Measurements from ENCODE around the gene TPRG1L.

The TPRG1L gene

DNA sequence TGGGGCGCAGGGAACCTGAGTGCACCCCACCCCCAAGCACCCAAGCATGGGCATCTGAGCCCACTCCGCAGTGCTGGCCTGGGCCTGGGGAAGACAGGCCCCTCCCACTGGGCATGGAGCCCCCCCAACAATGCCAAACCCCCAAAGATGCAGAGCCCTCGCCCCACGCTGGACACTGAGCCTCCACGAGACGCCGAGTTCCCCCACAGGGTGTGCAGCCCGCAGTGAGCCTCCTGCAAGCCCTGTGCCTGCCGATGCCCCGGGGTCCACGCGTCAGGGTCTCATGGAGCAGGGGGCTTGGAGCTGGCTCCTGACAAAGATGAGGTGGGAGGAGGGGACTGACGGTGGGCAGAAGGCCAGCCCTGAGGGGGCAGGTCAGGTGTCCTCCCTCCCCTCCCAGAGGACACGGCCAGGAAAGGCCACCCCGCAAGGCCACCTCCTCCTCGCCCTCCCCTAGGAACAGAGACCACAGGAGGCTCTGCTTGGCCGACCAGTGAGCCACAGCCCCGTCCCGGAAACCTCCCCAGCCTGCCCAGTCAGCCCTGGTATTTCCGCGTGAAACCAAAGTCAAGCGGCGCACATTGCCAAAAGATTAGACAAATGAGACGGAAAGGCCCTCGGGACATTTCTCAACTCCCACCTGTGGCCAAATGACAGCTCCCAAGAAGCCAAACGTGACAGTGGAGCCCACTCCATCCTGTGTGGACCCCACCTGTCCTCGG lies 46.9 kb upstream of the TPRG1L start:
- Histone ChIP-seq H3K79me2 (ENCODE audit: insufficient read depth, low read length) (no peaks in the 10 kb centered on the region), H2AFZ (ENCODE audit: low read depth, low read length, severe bottlenecking) (no peak overlapping the region), H3K9me2 (replicated peaks; ENCODE audit: insufficient read depth, low read length) (no peaks in the 10 kb centered on the region), H3K27me3 (ENCODE audit: low read length) (no peaks in the 10 kb centered on the region), H3K9me3 (ENCODE audit: insufficient read depth, low read length) (no peaks in the 10 kb centered on the region), H3F3A (ENCODE audit: insufficient read depth) (no peaks in the 10 kb centered on the region), H3K9ac (ENCODE audit: low read length) (no peak overlapping the region), H4K20me1 (ENCODE audit: low read depth, low read length) (no peaks in the 10 kb centered on the region), H3K27ac (ENCODE audit: low read depth, low read length) (no peak overlapping the region), H3K4me2 (ENCODE audit: low read depth, low read length, poor library complexity, severe bottlenecking) (no peak overlapping the region), H3K4me3 (ENCODE audit: insufficient read depth, low read length, poor library complexity, severe bottlenecking) (no peak overlapping the region), H3K36me3 (ENCODE audit: low read length) (no peaks in the 10 kb centered on the region)
- TF ChIP-seq EZH2phosphoT487 (conservative IDR thresholded peaks at IDR 0.05; ENCODE audit: low read length) (no peak), CTCF (IDR thresholded peaks at IDR 0.05; ENCODE audit: insufficient read depth, low read length, poor library complexity, severe bottlenecking) (no peak)

- Histone ChIP-seq H4K20me1 (ENCODE audit: low read depth, low read length) (no peaks in the 10 kb centered on the region), H3K27me3 (ENCODE audit: low read length) (no peaks in the 10 kb centered on the region), H3K79me2 (ENCODE audit: insufficient read depth, low read length) (no peaks in the 10 kb centered on the region), H3K4me2 (ENCODE audit: low read depth, low read length, poor library complexity, severe bottlenecking) (no peak overlapping the region), H3K9me3 (ENCODE audit: insufficient read depth, low read length) (no peaks in the 10 kb centered on the region), H2AFZ (ENCODE audit: low read depth, low read length, severe bottlenecking) (no peak overlapping the region), H3K4me3 (ENCODE audit: insufficient read depth, low read length, poor library complexity, severe bottlenecking) (no peak overlapping the region), H3K36me3 (ENCODE audit: low read length) (no peaks in the 10 kb centered on the region), H3K9ac (ENCODE audit: low read length) (no peak overlapping the region), H3F3A (ENCODE audit: insufficient read depth) (no peaks in the 10 kb centered on the region), H3K9me2 (replicated peaks; ENCODE audit: insufficient read depth, low read length) (no peaks in the 10 kb centered on the region), H3K27ac (ENCODE audit: low read depth, low read length) (no peak overlapping the region)
- TF ChIP-seq EZH2phosphoT487 (conservative IDR thresholded peaks at IDR 0.05; ENCODE audit: low read length) (no peak), CTCF (IDR thresholded peaks at IDR 0.05; ENCODE audit: insufficient read depth, low read length, poor library complexity, severe bottlenecking) (no peak)
These were observed 46.4 kb upstream of the TPRG1L start for GRCh38 chr1:3578433-3578805.

DNA sequence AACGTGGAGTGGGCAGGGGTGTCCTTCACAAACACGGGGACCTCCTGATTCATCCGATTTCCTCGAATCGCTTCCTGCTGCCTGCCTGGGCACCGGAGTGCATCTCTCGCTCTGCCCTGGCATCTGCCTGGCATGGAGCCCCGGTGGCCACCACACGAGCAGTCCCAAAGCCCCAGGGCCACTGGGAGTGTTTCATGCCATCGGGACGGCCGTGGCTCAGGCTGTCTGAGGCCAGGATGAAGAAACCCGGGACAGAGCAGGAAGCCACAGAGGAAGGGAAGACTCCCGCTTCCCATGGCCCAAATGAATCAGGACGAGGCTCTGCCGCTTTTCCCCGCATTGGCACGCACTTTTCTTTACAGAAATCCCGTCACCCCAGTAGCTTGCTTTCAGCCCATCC lies 45.9 kb upstream of the TPRG1L start:
- Histone ChIP-seq H3K79me2 (ENCODE audit: insufficient read depth, low read length) (no peaks in the 10 kb centered on the region), H3K4me2 (ENCODE audit: low read depth, low read length, poor library complexity, severe bottlenecking) (no peak overlapping the region), H3F3A (ENCODE audit: insufficient read depth) (no peaks in the 10 kb centered on the region), H4K20me1 (ENCODE audit: low read depth, low read length) (no peaks in the 10 kb centered on the region), H3K9me3 (ENCODE audit: insufficient read depth, low read length) (no peaks in the 10 kb centered on the region), H3K27ac (ENCODE audit: low read depth, low read length) (no peak overlapping the region), H3K4me3 (ENCODE audit: insufficient read depth, low read length, poor library complexity, severe bottlenecking) (no peak overlapping the region), H3K9ac (ENCODE audit: low read length) (no peak overlapping the region), H2AFZ (ENCODE audit: low read depth, low read length, severe bottlenecking) (no peak overlapping the region), H3K9me2 (replicated peaks; ENCODE audit: insufficient read depth, low read length) (no peaks in the 10 kb centered on the region), H3K27me3 (ENCODE audit: low read length) (no peaks in the 10 kb centered on the region), H3K36me3 (ENCODE audit: low read length) (no peaks in the 10 kb centered on the region)
- TF ChIP-seq EZH2phosphoT487 (conservative IDR thresholded peaks at IDR 0.05; ENCODE audit: low read length) = no peak
- no peak for TF ChIP-seq CTCF (IDR thresholded peaks at IDR 0.05; ENCODE audit: insufficient read depth, low read length, poor library complexity, severe bottlenecking)

Measured in SU-DHL-6 (cell line).